IMR-90 (cell line): ENCODE measurements around the gene NEMF.

Experiments used
- CEBPB ChIP-seq: IDR thresholded peaks from 2 replicates; pipeline ENCODE4 v1.6.1; 2012; ENCODE audit warnings: low read depth, low read length, improper control_type of control experiment
- CTCF ChIP-seq: conservative IDR thresholded peaks from 2 replicates; pipeline ENCODE4 v1.5.1; 2012; ENCODE audit warnings: mild to moderate bottlenecking, low read depth, low read length, improper control_type of control experiment
- MAFK ChIP-seq: IDR thresholded peaks from 2 replicates; pipeline ENCODE4 v1.6.1; 2012; ENCODE audit warnings: low read depth, low read length, improper control_type of control experiment
- MAZ ChIP-seq: IDR thresholded peaks from 2 replicates; pipeline ENCODE4 v1.6.1; 2012; ENCODE audit warnings: low read depth, mild to moderate bottlenecking, low read length, improper control_type of control experiment, moderate library complexity, borderline replicate concordance
- MXI1 ChIP-seq: IDR thresholded peaks from 2 replicates; pipeline ENCODE4 v1.6.1; 2012; ENCODE audit warnings: low read depth, mild to moderate bottlenecking, low read length, moderate library complexity, borderline replicate concordance
- POLR2A ChIP-seq: IDR thresholded peaks from 2 replicates; pipeline ENCODE4 v1.6.1; 2012; ENCODE audit warnings: mild to moderate bottlenecking, low read depth, low read length
- RAD21 ChIP-seq: IDR thresholded peaks from 2 replicates; pipeline ENCODE4 v1.6.1; 2012; ENCODE audit warnings: low read length, improper control_type of control experiment
- USF2 ChIP-seq: fragments of 150-350 bp; IDR thresholded peaks from 2 replicates; pipeline ENCODE4 v1.6.1; 2017; ENCODE audit warnings: mild to moderate bottlenecking, antibody characterized with exemption, low read length, low read depth

- TF ChIP-seq MAZ = no peak
- TF ChIP-seq CTCF = no peak
- TF ChIP-seq CEBPB = no peak
- no peak for TF ChIP-seq POLR2A
- TF ChIP-seq MXI1 = no peak
- TF ChIP-seq RAD21 = no peak
- no peak for TF ChIP-seq USF2
- no peak for TF ChIP-seq MAFK
Measured at GRCh38 chr14:49870908-49871307, 18.3 kb upstream of the NEMF start.
